Fibroblast of peridontal ligament (primary cell): ENCODE measurements around the gene PAX5.
"Not testable (repeated sequence)": the region's sequence is repeated elsewhere in the genome, so short reads cannot be mapped to it uniquely, and the experiment has no call there.

ENCODE experiments used
- DNase-seq: peaks from one replicate; pipeline ENCODE4 v3.0.0-alpha.2; 2010; ENCODE audit errors: extremely low read depth

PAX5 gene

DNA sequence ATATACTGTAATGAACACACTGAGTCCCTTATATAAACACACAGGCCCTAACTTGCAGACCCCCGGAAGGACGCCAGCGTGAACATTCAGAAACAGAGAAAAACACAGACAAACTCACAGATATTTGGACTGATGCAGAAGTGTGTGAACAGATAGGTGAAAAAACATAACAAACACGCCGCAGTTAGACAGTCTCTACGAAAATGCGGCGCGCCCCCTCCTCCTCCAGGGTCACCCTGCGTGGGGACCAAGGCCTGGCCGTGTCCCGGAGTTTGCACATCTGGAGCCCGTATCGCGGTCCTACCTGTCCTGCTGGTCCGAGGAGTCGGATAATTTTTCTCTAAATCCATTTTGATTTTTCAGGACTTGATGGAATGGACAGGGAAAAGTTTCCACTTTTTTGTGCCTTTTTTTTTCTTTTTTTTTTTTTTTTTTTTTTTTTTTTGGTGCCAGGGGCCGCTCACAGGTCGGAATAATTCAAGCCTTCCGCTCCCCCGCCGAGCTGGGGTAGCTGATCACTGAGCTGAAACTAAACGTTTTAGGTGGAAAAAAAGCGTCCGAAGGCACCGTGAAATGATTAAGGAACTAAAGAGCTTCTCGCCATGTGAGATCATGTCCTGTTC, at the start of gene PAX5:
TSS of gene PAX5 (minus strand) at position 587 of the 623 bp plus-strand sequence. CDS start at position 350, 237 bp downstream.
- no peak for DNase-seq

DNA sequence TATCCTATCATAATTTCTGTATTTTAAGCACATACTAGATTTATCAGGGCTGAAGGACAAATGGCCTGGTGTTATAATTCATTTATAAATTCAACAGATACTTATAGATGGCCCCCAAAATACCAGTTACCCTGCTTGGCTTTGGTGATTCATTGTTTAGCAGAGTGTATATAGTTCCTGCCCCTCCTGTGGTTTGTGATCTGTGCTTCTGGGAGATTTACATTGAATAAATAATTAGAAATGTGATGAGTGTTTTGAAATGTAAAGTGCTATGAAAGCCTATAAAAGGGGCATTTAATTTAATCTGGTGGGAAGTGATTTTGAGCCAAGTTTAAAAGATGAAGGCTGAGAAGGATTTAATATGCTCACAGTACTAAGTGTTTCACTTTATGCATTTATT, 49.6 kb upstream of the PAX5 start:
- DNase-seq, result no peak

DNA sequence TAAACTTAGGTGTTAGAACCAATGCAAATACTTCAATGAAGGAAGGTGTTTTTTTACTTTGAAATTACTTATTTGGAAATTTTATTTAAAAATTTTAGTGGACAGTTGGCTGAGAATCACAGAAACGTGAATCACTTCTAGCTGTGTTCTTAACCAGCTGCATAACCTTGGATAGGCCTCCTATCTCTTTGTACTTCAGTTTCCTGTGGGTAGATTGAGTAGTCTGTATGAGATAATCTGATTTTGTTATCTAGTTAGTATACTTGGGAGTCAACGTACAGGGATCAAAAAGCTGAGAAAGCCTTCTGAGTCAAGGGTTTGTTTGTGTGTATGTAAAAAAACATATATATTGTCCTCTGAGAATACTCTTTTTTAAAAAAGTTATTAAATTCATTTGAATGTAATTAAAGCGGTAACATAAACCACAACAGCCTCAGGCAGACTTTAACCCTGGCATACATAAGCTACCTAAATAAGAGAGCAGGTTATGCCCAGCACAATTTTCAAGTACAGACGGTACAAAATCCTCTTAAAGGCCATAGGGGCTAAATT, 48.2 kb upstream of the PAX5 start:
- DNase-seq, result no peak

- DNase-seq, result not testable (repeated sequence)
These were observed 47.4 kb upstream of the PAX5 start for GRCh38 chr9:37081507-37081906.

DNA sequence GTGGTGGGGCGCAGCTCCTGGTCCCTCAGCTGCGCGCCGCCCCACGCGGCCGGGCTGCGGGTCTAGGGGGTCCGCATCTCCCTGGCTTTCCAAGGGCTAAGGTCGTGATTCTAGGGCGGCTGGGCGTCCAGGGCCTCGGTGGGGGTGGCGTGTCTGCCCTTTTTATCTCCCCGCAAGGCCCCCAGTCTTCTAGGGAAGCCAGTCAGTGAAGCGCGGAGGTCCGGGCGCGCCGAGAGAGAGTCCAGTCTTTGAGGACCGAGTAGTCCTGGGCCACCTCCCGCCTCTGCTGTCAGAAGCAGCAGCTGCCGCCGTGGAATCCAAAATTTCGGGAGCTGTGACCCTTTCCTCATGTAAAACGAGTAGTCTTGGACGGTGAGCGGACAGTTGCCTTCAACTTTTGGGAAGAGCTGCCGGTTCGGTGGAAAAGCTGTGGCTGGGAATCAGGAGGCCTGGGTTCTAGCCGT, 46.1 kb upstream of the PAX5 start:
- peak; percentile 29 for DNase-seq

DNA sequence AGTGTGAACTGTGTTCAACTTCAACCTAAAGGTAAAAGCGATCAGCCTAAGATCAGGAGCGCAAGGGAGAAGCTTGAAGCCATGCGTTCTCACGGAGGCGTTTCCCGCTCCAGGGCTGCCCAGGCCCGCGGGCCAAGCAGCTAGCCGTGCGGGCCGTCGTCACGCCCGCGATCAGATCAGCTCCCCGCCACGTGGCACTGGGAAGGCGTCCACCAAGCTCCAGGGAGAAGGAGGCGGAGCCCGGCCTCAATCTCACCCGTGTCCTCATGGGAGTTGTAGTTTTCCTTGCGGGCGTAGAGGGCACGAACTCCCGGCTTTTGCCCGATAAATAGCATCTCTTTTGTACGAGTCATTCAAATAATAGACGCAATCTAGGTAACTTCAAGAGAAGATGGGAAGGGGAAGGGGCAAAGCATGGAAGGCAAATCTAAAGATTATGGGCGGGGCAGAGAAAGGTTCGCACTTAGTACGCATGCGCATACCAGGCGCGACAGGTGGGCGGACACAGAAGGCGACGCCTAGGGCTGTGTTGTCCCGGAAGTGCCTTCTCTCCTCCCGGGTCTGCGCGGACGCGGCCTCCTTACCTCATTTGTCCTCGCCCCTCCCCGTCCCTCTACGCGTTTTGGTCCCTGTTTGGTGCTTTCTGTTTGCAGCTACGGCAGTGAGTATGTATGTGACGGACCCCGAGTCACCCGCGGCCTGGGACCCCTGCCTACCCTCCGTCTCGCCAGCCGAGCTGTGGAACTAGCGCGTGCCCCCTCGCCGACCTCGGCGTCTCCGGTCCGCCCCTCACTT, 45.5 kb upstream of the PAX5 start:
- DNase-seq, result peak; percentile 91

GRCh38 chr9:37074790-37075189, 40.7 kb upstream of the PAX5 start:
- not testable (repeated sequence) for DNase-seq

GRCh38 chr9:37066139-37066725, 32.2 kb upstream of the PAX5 start:
- no peak for DNase-seq

DNA sequence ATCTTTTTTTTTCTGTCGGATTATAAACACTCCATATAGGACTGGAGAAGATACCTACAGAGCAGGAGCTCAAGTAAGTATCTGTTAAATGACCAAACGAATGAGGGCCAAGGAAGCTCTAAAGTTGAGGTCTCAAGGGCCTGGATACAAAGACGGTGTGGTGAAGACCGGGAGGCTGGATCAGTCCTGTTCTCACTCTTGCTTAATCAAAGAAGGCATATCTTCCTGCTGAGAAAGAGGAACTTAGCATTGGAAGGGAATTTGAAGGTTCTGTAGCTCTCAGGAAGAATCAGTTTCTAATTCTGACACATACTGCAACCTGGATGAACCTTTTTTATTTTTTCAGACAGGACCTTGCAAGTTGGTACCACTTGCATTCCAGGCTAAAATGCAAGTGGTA, 28.3 kb upstream of the PAX5 start:
- DNase-seq, result no peak

DNA sequence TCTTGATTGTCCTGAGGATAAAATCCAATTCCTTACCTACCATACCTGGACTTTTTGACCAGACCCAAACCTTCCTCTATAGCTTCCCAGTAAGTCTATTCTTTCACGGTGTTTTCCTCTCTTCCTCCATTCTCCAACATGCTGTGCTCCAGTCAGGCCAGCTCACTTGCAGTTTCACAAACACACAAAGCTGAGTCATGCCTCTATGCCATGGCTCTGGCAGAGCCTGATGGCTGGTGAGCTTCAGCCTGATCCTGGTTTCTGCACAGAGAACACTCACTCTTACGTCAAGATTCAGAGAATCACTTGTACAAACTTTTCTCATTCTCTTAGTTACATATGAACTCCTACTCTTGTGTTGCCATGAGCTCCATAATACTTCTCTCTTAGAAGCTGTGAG, 27.7 kb upstream of the PAX5 start:
- DNase-seq, result no peak

GRCh38 chr9:37060833-37061232, 26.8 kb upstream of the PAX5 start:
- DNase-seq, result no peak

DNA sequence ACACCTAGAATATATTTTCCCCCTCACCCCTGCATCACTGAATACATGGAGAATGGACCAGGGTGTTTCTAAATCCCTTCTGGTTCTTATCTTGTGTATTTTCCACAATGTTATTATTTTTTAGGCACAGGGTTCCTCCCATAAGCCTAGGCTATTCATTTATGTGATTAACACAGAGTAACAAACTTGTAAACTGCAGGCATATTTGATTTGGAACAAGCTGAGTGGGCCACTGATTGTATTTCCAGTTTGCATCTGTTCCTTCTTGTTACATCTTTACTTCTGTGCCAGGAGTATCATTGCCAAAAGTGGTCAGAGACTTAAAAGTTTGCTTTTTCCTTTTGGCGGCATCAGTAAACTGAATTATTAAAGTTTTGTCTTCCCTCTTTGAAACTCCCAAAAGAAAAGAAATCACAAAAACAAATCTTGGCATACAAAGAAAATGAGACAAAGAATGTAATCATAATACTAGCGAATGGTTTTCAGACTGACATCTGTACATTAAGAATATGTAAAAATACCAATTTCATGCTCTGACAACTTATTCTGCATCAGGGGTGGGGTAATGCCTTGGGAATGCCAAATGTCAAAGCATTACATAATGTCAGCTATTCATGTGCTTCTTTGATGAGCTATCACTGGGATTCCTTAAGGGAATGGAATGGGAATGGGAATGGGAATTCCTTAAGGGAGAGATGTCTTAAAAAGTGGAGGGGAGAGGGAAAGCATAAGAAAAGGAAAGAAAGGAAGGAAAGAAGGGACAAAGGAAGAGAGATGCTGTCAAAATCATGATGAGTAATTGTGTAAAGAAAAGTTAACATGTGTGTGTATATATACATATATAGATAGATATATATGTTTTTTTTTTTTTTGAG, 22.2 kb upstream of the PAX5 start:
- no peak for DNase-seq

DNA sequence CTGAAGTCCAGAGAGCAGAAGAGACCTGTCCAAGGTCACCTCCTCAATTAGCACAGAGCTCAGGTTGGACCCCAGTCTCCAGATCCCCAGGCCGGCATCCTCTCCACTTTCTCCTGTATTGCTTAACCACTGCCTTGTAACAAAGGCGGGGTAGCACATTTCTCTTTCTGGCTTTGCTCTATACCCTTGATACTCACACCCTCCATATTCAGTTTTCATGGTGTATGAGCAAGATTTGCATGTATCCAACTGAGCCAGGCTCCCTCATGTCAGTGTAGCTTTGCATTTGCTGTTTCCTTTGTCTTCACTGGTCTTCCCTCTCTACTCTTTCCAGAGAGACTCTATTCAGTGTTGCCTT, 20.3 kb upstream of the PAX5 start:
- DNase-seq, result not testable (repeated sequence)

- no peak for DNase-seq
These were observed 19.8 kb upstream of the PAX5 start for GRCh38 chr9:37053684-37054362.

DNA sequence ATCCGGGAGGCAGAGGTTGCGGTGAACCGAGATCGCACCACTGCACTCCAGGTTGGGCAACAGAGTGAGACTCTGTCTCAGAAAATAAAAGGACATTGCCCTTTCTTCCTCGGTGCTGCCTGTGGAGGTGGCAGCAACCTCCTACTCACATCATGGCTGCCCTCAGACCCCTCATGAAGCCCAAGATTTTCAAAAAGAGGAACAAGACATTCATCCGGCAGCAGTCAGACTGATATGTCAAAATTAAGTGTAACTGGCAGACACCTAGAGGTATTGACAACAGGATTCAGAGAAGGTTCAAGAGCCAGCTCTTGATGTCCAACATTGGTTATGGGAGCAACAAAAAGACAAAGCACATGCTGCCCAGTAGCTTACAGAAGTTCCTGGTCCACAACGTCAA, 12.6 kb upstream of the PAX5 start:
- no peak for DNase-seq

GRCh38 chr9:37042421-37042820, 8.4 kb upstream of the PAX5 start:
- DNase-seq, result no peak

DNA sequence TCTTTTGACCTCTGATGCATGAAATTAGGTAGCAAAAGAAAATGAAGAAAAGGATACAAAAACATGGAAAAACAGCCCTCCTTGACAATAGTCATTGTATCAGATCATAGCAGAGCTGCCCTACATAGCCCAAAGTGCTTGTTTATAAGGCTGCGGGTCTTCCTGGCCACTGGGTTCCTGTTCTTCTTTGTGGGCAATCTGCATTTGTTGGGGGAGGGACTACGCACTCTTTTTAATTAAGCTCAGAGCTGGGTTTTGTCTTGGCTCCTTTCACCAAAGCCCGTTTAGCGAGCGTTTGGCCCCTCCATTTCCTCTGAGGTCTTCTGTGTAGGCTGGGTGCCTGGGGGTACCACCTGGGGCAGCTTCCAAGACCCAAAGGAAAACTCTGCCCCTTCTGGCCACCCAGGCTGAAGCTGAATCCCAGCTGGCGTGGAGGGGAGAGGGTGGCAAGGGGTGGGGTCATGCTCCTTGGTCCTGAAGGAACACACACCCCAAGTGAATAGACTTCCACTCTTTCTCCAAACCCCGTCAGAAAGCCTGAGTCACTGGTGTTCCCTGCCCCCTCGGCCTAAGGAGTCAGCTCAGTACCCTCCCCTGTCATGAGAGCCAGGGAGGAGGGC, 6.5 kb upstream of the PAX5 start:
- DNase-seq, result no peak

- DNase-seq, result no peak
These were observed 4.9 kb upstream of the PAX5 start for GRCh38 chr9:37038943-37039464.

GRCh38 chr9:37038302-37038942, 4.4 kb upstream of the PAX5 start:
- DNase-seq, result no peak
